Psoas muscle (tissue), 8 donors: ENCODE results near the gene PDE8A. TPM values are rescaled to one million over a fixed set of nuclear protein-coding genes. Genes with fewer than 3 reads are reported as not detected.

Source experiments
- ATAC-seq, 4 donors: fragments of 200-7000 bp; cut with Tn5 transposase; one replicate each; pipeline ENCODE4 v1.9.1; 2020; ENCODE audit warnings: moderate library complexity in 3 of 4, mild to moderate bottlenecking in 2 of 4
- DNase-seq, 2 donors: peaks; one replicate each; pipeline ENCODE4 v3.0.0-alpha.2; 2020
- H3K27ac ChIP-seq: fragments of 200-600 bp; one replicate; pipeline ENCODE4 v1.8.0; 2022
- H3K27me3 ChIP-seq, 3 donors: fragments of 200-600 bp in 1 of 3; one replicate each; pipeline versions ENCODE4 v1.6.1 to v1.8.0; 2013 to 2022; ENCODE audit warnings: low read length in 2 of 3, mild to moderate bottlenecking in 2 of 3, moderate library complexity in 1 of 3; ENCODE audit not compliant: insufficient read depth in 3 of 3
- H3K36me3 ChIP-seq, 2 donors: fragments of 200-600 bp in 1 of 2; one replicate each; pipeline versions ENCODE4 v1.6.1 to v1.8.0; 2013 to 2022; ENCODE audit warnings: low read depth in 1 of 2, mild to moderate bottlenecking in 1 of 2, moderate library complexity in 1 of 2; ENCODE audit not compliant: insufficient read depth in 1 of 2
- H3K4me1 ChIP-seq: fragments of 200-600 bp; one replicate; pipeline ENCODE4 v1.8.0; 2022
- H3K4me3 ChIP-seq: fragments of 200-600 bp; one replicate; pipeline ENCODE4 v1.8.0; 2022; ENCODE audit warnings: mild to moderate bottlenecking
- H3K9me3 ChIP-seq: fragments of 200-600 bp; one replicate; pipeline ENCODE4 v1.8.0; 2022
- WGBS, 3 donors: extraction: QIAGEN DNeasy Blood & Tissue Kit; methylation state at CpG; one replicate each; pipeline versions ENCODE4 v1.1.6 to v1.1.7; 2013; 5-methylcytosine and 5-hydroxymethylcytosine counted together
- intact Hi-C, 2 donors: fragments of 100-400 bp; cut with DNase I; formaldehyde crosslinking; loops; one replicate each; pipeline versions ENCODE4 v1.11.0 to v1.14.2; 2022
- polyA plus RNA-seq, 3 donors: library from polyadenylated mRNA; stranded (reverse); fragments of 200-250 nt; gene quantifications; one replicate each; pipeline ENCODE4 v1.2.3, GENCODE V29; 2013
- total RNA-seq, 4 donors: library from RNA; stranded (reverse); fragmentation: NEBNext Ultra II Directional in 2 of 4; extraction: Animal tissue kit (Norgen Biotek cat#: 25700) in 2 of 4; gene quantifications; one replicate each; pipeline versions ENCODE4 v1.2.1 to v1.2.4, GENCODE V29; 2021 to 2023
- TF ChIP-seq, protein P1 (sequence below): fragments of 200-600 bp; IDR thresholded peaks from one replicate; pipeline ENCODE4 v1.8.0; 2022; ENCODE audit warnings: antibody characterized with exemption
- donor health status: healthy with polysubstance abuse.
- donor health status: DM: no; HTN: no; CAD: no; lungs with moderate emphysema.
- donor health status: Bipolar disorder and iron deficiency.
- donor health status: healthy.
- donor health status: DM: yes; HTN: yes; CAD: no.
- donor health status: DM: no; HTN: no; CAD: no.
- donor health status: DM: no; HTN: no; CAD: no.
- donor health status: DM: yes; HTN: yes; CAD: no.

The PDE8A gene
- total and polyA plus RNA-seq, 7 donors = 6.5 to 12.1 (median 10.5) TPM

DNA sequence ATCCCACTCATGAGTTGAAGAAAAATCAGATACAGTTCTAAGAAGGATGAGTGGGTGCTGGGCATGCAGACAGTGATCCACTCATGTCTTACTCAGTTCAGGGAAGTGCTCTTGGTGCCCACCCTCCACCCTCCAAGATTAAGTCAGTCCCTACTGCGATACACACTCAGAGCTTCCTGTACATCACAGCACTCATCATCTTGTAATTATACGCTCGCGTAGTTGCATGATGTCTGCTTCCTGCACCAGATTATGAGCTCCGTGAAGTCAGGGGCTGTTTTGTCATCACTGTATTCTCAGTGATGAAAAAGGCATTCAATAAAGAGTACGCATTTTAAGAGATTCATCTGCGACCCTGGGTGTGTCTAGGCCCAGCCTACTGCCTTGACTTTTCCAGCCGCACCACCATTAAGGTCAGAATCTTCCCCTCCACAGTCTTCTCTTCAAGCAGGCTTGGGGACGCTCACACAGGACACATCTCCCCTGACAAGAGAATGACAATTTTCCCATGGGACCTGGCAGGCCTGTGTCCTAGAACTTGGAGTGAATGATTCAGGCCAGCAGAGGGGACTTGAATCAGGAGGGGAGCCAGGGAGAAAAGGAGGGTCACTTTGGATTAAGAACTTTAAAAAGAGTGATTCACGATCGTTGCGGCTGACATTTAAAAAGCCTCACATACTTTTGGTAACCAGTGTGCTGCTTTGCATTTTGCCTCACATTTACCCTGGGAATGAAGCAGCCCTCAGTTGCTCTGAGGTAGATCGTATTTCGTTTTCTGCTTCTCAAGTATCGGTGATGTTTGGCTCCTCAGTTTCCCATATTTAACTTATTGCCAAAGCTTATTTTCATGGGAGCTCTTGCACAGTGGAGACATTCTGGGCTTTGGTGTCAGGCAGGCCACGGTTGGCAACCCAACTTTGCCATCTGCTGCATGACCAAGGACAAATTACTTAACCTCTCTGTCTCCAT, 7.9 kb upstream of the PDE8A start:
- H3K27ac ChIP-seq = no peak overlapping the region
- ATAC-seq (no peak), DNase-seq (no peak)
- no peaks in the 10 kb centered on the region for H3K4me1 ChIP-seq
- no peaks in the 10 kb centered on the region for H3K27me3 ChIP-seq
- no peak overlapping the region for H3K4me3 ChIP-seq
- intact Hi-C loops = no loop called here
- no peaks in the 10 kb centered on the region for H3K9me3 ChIP-seq
- H3K36me3 ChIP-seq = no peaks in the 10 kb centered on the region
- TF ChIP-seq, protein P1, sequence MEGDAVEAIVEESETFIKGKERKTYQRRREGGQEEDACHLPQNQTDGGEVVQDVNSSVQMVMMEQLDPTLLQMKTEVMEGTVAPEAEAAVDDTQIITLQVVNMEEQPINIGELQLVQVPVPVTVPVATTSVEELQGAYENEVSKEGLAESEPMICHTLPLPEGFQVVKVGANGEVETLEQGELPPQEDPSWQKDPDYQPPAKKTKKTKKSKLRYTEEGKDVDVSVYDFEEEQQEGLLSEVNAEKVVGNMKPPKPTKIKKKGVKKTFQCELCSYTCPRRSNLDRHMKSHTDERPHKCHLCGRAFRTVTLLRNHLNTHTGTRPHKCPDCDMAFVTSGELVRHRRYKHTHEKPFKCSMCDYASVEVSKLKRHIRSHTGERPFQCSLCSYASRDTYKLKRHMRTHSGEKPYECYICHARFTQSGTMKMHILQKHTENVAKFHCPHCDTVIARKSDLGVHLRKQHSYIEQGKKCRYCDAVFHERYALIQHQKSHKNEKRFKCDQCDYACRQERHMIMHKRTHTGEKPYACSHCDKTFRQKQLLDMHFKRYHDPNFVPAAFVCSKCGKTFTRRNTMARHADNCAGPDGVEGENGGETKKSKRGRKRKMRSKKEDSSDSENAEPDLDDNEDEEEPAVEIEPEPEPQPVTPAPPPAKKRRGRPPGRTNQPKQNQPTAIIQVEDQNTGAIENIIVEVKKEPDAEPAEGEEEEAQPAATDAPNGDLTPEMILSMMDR = no peak
- 64 to 81% (median 70%) methylated on average over 16 of the region's 16 CpGs for WGBS, 3 donors

DNA sequence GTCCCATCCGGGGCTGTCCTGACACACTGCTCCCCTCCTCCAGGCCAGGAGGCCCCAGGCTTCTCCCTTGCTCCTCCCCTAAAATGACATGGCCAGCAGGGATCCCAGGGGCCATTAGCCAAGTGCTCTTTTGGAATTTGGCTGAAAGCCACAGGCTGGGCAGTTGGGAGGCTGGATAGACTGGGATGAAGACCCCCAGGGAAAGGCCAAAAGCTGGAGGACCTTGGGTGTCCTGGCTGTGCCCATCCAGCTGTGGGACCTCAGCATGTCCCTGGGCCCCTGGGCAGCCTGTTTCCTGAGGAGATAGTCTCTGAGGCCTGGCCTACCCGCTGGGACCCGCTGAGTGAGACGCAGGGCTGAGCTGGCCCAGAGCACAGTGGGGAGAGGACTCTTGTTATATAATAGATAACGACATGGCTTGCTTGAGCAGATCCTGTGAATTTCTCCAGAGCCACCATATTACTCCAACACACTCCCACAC, 5.7 kb upstream of the PDE8A start:
- no peak overlapping the region for H3K27ac ChIP-seq
- no peak for ATAC-seq
- TF ChIP-seq, protein P1 = no peak
- H3K4me1 ChIP-seq = peaks cover 7% of the 10 kb centered on the region
- no peaks in the 10 kb centered on the region for H3K9me3 ChIP-seq
- no peaks in the 10 kb centered on the region for H3K27me3 ChIP-seq
- intact Hi-C loops = no loop called here
- no peak overlapping the region for H3K4me3 ChIP-seq
- no peaks in the 10 kb centered on the region for H3K36me3 ChIP-seq
- DNase-seq = no peak
- 54 to 74% (median 62%) methylated on average over 5 of the region's 5 CpGs for WGBS, 3 donors

DNA sequence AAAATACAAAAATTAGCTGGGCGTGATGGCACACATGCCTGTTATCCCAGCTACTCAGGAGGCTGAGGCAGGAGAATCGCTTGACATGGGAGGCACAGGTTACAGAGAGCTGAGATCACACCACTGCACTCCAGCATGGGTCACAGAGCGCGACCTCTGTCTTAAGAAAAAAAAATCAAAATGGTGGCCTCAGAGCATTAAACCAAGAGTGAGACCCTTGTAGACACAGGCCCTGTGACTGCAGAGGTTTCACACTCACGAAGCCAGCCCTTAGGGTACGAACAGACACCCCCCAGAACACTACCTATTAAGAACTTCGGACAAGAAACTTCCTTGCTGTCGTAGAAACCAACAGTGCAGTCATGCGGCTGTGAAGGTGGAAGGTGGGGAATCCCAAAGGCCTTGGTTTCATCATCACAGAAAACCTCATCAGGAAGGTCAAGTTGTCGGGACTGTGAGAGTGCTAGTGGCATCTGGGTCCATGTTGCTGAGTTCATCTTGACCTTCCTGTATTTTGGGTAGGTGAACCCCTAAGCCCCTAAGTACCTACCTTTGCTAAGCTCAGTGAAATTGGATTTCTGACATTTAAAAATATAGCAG, 4.8 kb upstream of the PDE8A start:
- ATAC-seq = no peak
- no peaks in the 10 kb centered on the region for H3K36me3 ChIP-seq
- H3K27ac ChIP-seq = no peak overlapping the region
- H3K4me3 ChIP-seq = no peak overlapping the region
- 97 to 99% (median 97%) methylated on average over 10 of the region's 10 CpGs for WGBS, 3 donors
- no peaks in the 10 kb centered on the region for H3K27me3 ChIP-seq
- TF ChIP-seq, protein P1 = no peak
- peaks cover 7% of the 10 kb centered on the region for H3K4me1 ChIP-seq
- intact Hi-C loops = no loop called here
- no peak for DNase-seq
- no peaks in the 10 kb centered on the region for H3K9me3 ChIP-seq

DNA sequence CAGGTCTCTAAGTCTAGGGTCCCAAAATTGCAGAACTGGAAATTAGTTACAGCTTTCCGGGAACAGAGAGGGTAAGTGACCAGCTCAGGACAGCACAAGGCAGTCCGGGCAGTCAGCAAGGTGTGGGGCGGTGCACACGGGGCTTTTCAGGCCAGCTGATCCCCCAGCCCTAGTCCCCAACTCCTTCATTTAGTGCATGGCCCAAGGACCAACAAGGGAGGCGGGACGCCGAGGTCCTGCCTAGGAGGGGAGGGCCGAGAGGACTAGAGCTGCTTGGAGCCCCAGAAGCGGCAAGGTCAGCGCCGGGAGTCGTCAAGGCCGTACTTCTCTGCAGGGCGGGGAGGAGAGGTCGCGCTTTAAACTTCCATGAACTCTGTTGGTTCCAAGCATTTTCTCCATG, 2.0 kb upstream of the PDE8A start:
- intact Hi-C loops = loop anchor here in 1 of 2 donors (10.0 kb wide), 1 partner anchor 55 kb away; no protein-coding TSS in a partner anchor
- H3K27ac ChIP-seq = peak overlapping the region; percentile 97

More for the DNA sequence above, 2.0 kb upstream of the PDE8A start:
- Histone ChIP-seq H3K4me1 (peaks cover 28% of the 10 kb centered on the region), H3K4me3 (peak overlapping the region; percentile 93), H3K27me3 (no peaks in the 10 kb centered on the region), H3K36me3 (no peaks in the 10 kb centered on the region), H3K9me3 (no peaks in the 10 kb centered on the region)
- WGBS, 3 donors = 31 to 40% (median 34%) methylated on average over 16 of the region's 16 CpGs
- TF ChIP-seq, protein P1 = no peak
- ATAC-seq (no peak), DNase-seq (peak; percentile 34 to 56)
